ENCODE results near the gene ASF1B.
A peak's percentile ranks its signal among the peaks of the same experiment; 100 is the strongest.
"Not testable (repeated sequence)": the region's sequence is repeated elsewhere in the genome, so short reads cannot be mapped to it uniquely, and the experiment has no call there.

Gene ASF1B

GRCh38 chr19:14136509-14137281, at the start of gene ASF1B:
ASF1B (minus strand) TSS chr19:14136589; CDS start chr19:14136456, 133 bp downstream.
- no peaks in the 10 kb centered on the region for H3K27me3 ChIP-seq (ENCODE audit: control insufficient read depth, insufficient read depth, low read length)
- H3K36me3 ChIP-seq (ENCODE audit: control insufficient read depth, insufficient read depth, low read length), result no peaks in the 10 kb centered on the region
- peak within 1 kb of the TSS; percentile 87 for H3K27ac ChIP-seq (ENCODE audit: low read depth, low read length)
- H3K4me3 ChIP-seq (ENCODE audit: low read length), result peak within 1 kb of the TSS; percentile 83
- H3K4me1 ChIP-seq (ENCODE audit: control insufficient read depth, insufficient read depth, low read length), result peaks cover 4% of the 10 kb centered on the region
- peak within 1 kb of the TSS; percentile 35 for H3K9ac ChIP-seq (ENCODE audit: low read length)

GRCh38 chr19:14185691-14186090, 49.3 kb upstream of the ASF1B start:
- H3K36me3 ChIP-seq (ENCODE audit: control insufficient read depth, insufficient read depth, low read length); H3K9ac ChIP-seq (ENCODE audit: low read length); H3K4me1 ChIP-seq (ENCODE audit: control insufficient read depth, insufficient read depth, low read length); H3K27ac ChIP-seq (ENCODE audit: low read depth, low read length); H3K27me3 ChIP-seq (ENCODE audit: control insufficient read depth, insufficient read depth, low read length); H3K4me3 ChIP-seq (ENCODE audit: low read length): not testable (repeated sequence)

GRCh38 chr19:14185158-14185557, 48.8 kb upstream of the ASF1B start:
- Histone ChIP-seq H3K27ac (ENCODE audit: low read depth, low read length) (no peak overlapping the region), H3K27me3 (ENCODE audit: control insufficient read depth, insufficient read depth, low read length) (no peaks in the 10 kb centered on the region), H3K36me3 (ENCODE audit: control insufficient read depth, insufficient read depth, low read length) (no peaks in the 10 kb centered on the region), H3K4me3 (ENCODE audit: low read length) (no peak overlapping the region), H3K9ac (ENCODE audit: low read length) (no peak overlapping the region), H3K4me1 (ENCODE audit: control insufficient read depth, insufficient read depth, low read length) (no peaks in the 10 kb centered on the region)

- Histone ChIP-seq H3K36me3 (ENCODE audit: control insufficient read depth, insufficient read depth, low read length) (no peaks in the 10 kb centered on the region), H3K9ac (ENCODE audit: low read length) (no peak overlapping the region), H3K4me3 (ENCODE audit: low read length) (no peak overlapping the region), H3K27ac (ENCODE audit: low read depth, low read length) (no peak overlapping the region), H3K4me1 (ENCODE audit: control insufficient read depth, insufficient read depth, low read length) (no peaks in the 10 kb centered on the region), H3K27me3 (ENCODE audit: control insufficient read depth, insufficient read depth, low read length) (no peaks in the 10 kb centered on the region)
Observed at GRCh38 chr19:14183741-14184350, 47.5 kb upstream of the ASF1B start.

- Histone ChIP-seq H3K27me3 (ENCODE audit: control insufficient read depth, insufficient read depth, low read length) (no peaks in the 10 kb centered on the region), H3K9ac (ENCODE audit: low read length) (no peak overlapping the region), H3K27ac (ENCODE audit: low read depth, low read length) (no peak overlapping the region)
Observed at GRCh38 chr19:14182476-14182875, 46.1 kb upstream of the ASF1B start.

GRCh38 chr19:14181906-14182305, 45.5 kb upstream of the ASF1B start:
- Histone ChIP-seq H3K9ac (ENCODE audit: low read length) (no peak overlapping the region), H3K4me3 (ENCODE audit: low read length) (no peak overlapping the region), H3K4me1 (ENCODE audit: control insufficient read depth, insufficient read depth, low read length) (no peaks in the 10 kb centered on the region), H3K27ac (ENCODE audit: low read depth, low read length) (no peak overlapping the region), H3K27me3 (ENCODE audit: control insufficient read depth, insufficient read depth, low read length) (no peaks in the 10 kb centered on the region), H3K36me3 (ENCODE audit: control insufficient read depth, insufficient read depth, low read length) (no peaks in the 10 kb centered on the region)

More at GRCh38 chr19:14182476-14182875, 46.1 kb upstream of the ASF1B start:
- Histone ChIP-seq H3K4me1 (ENCODE audit: control insufficient read depth, insufficient read depth, low read length) (no peaks in the 10 kb centered on the region), H3K36me3 (ENCODE audit: control insufficient read depth, insufficient read depth, low read length) (no peaks in the 10 kb centered on the region), H3K4me3 (ENCODE audit: low read length) (no peak overlapping the region)

- H3K36me3 ChIP-seq (ENCODE audit: control insufficient read depth, insufficient read depth, low read length); H3K4me1 ChIP-seq (ENCODE audit: control insufficient read depth, insufficient read depth, low read length); H3K27ac ChIP-seq (ENCODE audit: low read depth, low read length); H3K9ac ChIP-seq (ENCODE audit: low read length); H3K27me3 ChIP-seq (ENCODE audit: control insufficient read depth, insufficient read depth, low read length); H3K4me3 ChIP-seq (ENCODE audit: low read length): not testable (repeated sequence)
Observed at GRCh38 chr19:14181199-14181598, 44.8 kb upstream of the ASF1B start.

- Histone ChIP-seq H3K4me1 (ENCODE audit: control insufficient read depth, insufficient read depth, low read length) (no peaks in the 10 kb centered on the region), H3K9ac (ENCODE audit: low read length) (no peak overlapping the region), H3K36me3 (ENCODE audit: control insufficient read depth, insufficient read depth, low read length) (peaks cover 4% of the 10 kb centered on the region), H3K4me3 (ENCODE audit: low read length) (no peak overlapping the region), H3K27ac (ENCODE audit: low read depth, low read length) (no peak overlapping the region), H3K27me3 (ENCODE audit: control insufficient read depth, insufficient read depth, low read length) (no peaks in the 10 kb centered on the region)
Observed at GRCh38 chr19:14177496-14178074, 41.2 kb upstream of the ASF1B start.

GRCh38 chr19:14175351-14175792, 39.0 kb upstream of the ASF1B start:
- Histone ChIP-seq H3K9ac (ENCODE audit: low read length) (no peak overlapping the region), H3K27me3 (ENCODE audit: control insufficient read depth, insufficient read depth, low read length) (no peaks in the 10 kb centered on the region), H3K4me1 (ENCODE audit: control insufficient read depth, insufficient read depth, low read length) (no peaks in the 10 kb centered on the region), H3K36me3 (ENCODE audit: control insufficient read depth, insufficient read depth, low read length) (peaks cover 10% of the 10 kb centered on the region), H3K4me3 (ENCODE audit: low read length) (no peak overlapping the region), H3K27ac (ENCODE audit: low read depth, low read length) (no peak overlapping the region)

- no peaks in the 10 kb centered on the region for H3K27me3 ChIP-seq (ENCODE audit: control insufficient read depth, insufficient read depth, low read length)
Observed at GRCh38 chr19:14174883-14175282, 38.5 kb upstream of the ASF1B start.

GRCh38 chr19:14168993-14169392, 32.6 kb upstream of the ASF1B start:
- peaks cover 11% of the 10 kb centered on the region for H3K36me3 ChIP-seq (ENCODE audit: control insufficient read depth, insufficient read depth, low read length)
- no peaks in the 10 kb centered on the region for H3K4me1 ChIP-seq (ENCODE audit: control insufficient read depth, insufficient read depth, low read length)
- no peak overlapping the region for H3K27ac ChIP-seq (ENCODE audit: low read depth, low read length)
- no peak overlapping the region for H3K9ac ChIP-seq (ENCODE audit: low read length)
- H3K27me3 ChIP-seq (ENCODE audit: control insufficient read depth, insufficient read depth, low read length), result no peaks in the 10 kb centered on the region
- H3K4me3 ChIP-seq (ENCODE audit: low read length), result no peak overlapping the region

More at GRCh38 chr19:14174883-14175282, 38.5 kb upstream of the ASF1B start:
- Histone ChIP-seq H3K27ac (ENCODE audit: low read depth, low read length) (no peak overlapping the region), H3K4me1 (ENCODE audit: control insufficient read depth, insufficient read depth, low read length) (no peaks in the 10 kb centered on the region), H3K9ac (ENCODE audit: low read length) (no peak overlapping the region), H3K36me3 (ENCODE audit: control insufficient read depth, insufficient read depth, low read length) (peaks cover 12% of the 10 kb centered on the region), H3K4me3 (ENCODE audit: low read length) (no peak overlapping the region)

GRCh38 chr19:14168259-14168972, 32.0 kb upstream of the ASF1B start:
- H3K27ac ChIP-seq (ENCODE audit: low read depth, low read length), result no peak overlapping the region
- no peak overlapping the region for H3K9ac ChIP-seq (ENCODE audit: low read length)
- peaks cover 11% of the 10 kb centered on the region for H3K36me3 ChIP-seq (ENCODE audit: control insufficient read depth, insufficient read depth, low read length)
- no peaks in the 10 kb centered on the region for H3K4me1 ChIP-seq (ENCODE audit: control insufficient read depth, insufficient read depth, low read length)
- H3K4me3 ChIP-seq (ENCODE audit: low read length), result no peak overlapping the region
- H3K27me3 ChIP-seq (ENCODE audit: control insufficient read depth, insufficient read depth, low read length), result no peaks in the 10 kb centered on the region
